AG04450 (cell line): ENCODE data around the gene IQCF5. TPM values are rescaled to one million over a fixed set of nuclear protein-coding genes. Genes with fewer than 3 reads are reported as not detected.
"Not testable (repeated sequence)": the region's sequence is repeated elsewhere in the genome, so short reads cannot be mapped to it uniquely, and the experiment has no call there.

Source experiments
- CTCF ChIA-PET: fragments of 300-600, 350-600 bp; formaldehyde crosslinking; extraction: SDS; loops from one replicate; lab custom pipeline; 2022; ENCODE audit warnings: antibody characterized with exemption, inconsistent platforms; lab: Charles Lee
- POLR2A ChIA-PET: fragments of 350-600 bp; formaldehyde crosslinking; extraction: SDS; loops from one replicate; lab custom pipeline; 2021; ENCODE audit warnings: antibody characterized with exemption, inconsistent platforms; lab: Yijun Ruan, JAX
- DNase-seq: peaks from one replicate; pipeline ENCODE4 v3.0.0-alpha.2; 2011; ENCODE audit warnings: low read depth, low spot score
- H3K27ac ChIP-seq: one replicate; pipeline ENCODE4 v1.5.1; 2012; ENCODE audit warnings: low read depth, low read length, control low read depth
- H3K27me3 ChIP-seq: one replicate; pipeline ENCODE4 v1.6.0; 2012; ENCODE audit warnings: low read length; ENCODE audit not compliant: control insufficient read depth, insufficient read depth
- H3K4me3 ChIP-seq: 2 replicates; pipeline ENCODE4 v1.5.1; 2011; ENCODE audit warnings: mild to moderate bottlenecking, low read depth, low read length, control low read depth
- H3K9me3 ChIP-seq: 2 replicates; pipeline ENCODE4 v1.5.1; 2012; ENCODE audit warnings: low read length; ENCODE audit not compliant: control insufficient read depth, insufficient read depth
- polyA plus RNA-seq: library from polyadenylated mRNA; depleted of rRNA; stranded (reverse); fragments of >200 nt; gene quantifications from 2 replicates; pipeline ENCODE4 v1.2.3, GENCODE V29; 2011
- TF ChIP-seq, protein P1 (sequence below): IDR thresholded peaks from 2 replicates; pipeline ENCODE4 v1.5.1; 2011; ENCODE audit warnings: low read depth, low read length, control low read depth, inconsistent platforms

Gene IQCF5
- polyA plus RNA-seq, 1 experiment = not detected

DNA sequence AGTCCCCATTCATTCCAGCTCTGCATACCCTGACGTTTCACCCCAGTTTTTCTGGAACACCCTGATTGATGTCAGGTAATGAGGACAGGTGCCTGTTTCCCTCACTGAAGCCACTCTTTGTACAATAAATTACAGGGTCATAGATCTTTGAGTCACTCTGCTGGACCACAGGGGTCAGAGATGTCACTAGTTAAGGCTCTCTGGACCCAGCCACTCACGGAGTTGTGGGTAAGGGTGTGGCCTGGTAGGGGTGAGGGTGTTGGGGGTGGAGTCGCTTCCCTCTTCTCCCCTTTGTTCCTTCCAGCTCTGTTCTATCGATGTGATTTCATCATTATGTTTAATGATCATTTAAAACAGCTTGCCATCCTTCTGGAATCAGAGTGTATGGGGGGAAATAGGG lies 512 bp downstream of the IQCF5 start:
- TF ChIP-seq, protein P1, sequence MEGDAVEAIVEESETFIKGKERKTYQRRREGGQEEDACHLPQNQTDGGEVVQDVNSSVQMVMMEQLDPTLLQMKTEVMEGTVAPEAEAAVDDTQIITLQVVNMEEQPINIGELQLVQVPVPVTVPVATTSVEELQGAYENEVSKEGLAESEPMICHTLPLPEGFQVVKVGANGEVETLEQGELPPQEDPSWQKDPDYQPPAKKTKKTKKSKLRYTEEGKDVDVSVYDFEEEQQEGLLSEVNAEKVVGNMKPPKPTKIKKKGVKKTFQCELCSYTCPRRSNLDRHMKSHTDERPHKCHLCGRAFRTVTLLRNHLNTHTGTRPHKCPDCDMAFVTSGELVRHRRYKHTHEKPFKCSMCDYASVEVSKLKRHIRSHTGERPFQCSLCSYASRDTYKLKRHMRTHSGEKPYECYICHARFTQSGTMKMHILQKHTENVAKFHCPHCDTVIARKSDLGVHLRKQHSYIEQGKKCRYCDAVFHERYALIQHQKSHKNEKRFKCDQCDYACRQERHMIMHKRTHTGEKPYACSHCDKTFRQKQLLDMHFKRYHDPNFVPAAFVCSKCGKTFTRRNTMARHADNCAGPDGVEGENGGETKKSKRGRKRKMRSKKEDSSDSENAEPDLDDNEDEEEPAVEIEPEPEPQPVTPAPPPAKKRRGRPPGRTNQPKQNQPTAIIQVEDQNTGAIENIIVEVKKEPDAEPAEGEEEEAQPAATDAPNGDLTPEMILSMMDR = no peak
- ChIA-PET CTCF (no interaction called here), POLR2A (no interaction called here)
- DNase-seq = no peak
- Histone ChIP-seq H3K9me3 (no peaks in the 10 kb centered on the region), H3K27ac (no peak overlapping the region), H3K4me3 (no peak overlapping the region), H3K27me3 (peaks cover 5% of the 10 kb centered on the region)

DNA sequence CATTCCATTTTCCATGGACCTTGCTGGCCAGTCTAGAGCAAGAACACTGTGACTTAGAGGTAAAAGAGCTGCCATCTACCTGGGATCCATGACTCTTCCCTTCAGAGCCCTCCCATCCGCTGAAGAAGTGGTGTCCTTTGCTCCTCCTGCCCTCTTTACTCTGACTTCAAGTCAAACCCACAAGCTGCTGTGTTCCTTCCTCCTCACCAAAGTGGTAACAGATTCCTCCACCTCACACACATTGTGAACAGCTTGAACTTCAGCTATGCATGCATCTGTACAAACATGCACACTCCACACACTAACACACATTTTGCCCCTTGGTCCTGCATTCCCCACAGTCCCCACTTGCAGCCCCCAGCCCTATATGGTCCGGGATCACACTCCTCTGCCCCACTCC lies 990 bp downstream of the IQCF5 start:
- Histone ChIP-seq H3K9me3 (no peaks in the 10 kb centered on the region), H3K4me3 (no peak overlapping the region), H3K27me3 (peaks cover 3% of the 10 kb centered on the region), H3K27ac (no peak overlapping the region)
- CTCF ChIA-PET = no interaction called here
- TF ChIP-seq, protein P1 = no peak
- POLR2A ChIA-PET = no interaction called here
- DNase-seq = no peak

DNA sequence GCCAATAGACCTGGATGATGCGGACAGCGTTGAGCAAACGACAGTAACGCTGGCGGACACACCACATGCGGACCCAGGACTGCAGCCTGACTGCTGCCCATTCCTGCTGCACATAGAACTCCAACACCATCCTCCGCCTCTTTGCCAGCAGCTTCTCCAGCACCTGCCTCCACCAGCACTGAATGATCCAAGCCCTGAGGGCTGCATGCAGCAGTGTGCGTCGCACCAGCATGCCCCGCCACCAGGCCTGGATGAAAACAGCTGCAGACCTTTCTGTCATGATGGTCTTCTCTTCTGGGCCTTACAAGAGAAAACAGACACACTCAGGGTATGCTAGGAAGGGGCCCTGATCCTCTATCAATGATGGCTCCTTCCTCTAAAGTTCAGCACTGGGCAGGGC lies 1.5 kb downstream of the IQCF5 start:
- Histone ChIP-seq H3K27ac (no peak overlapping the region), H3K27me3 (peaks cover 3% of the 10 kb centered on the region), H3K4me3 (no peak overlapping the region), H3K9me3 (no peaks in the 10 kb centered on the region)
- TF ChIP-seq, protein P1 = no peak
- CTCF ChIA-PET = interaction anchor here (0.6 kb wide), 1 partner anchor 829 kb away, joined by 3 read pairs; no protein-coding TSS in a partner anchor
- no peak for DNase-seq
- POLR2A ChIA-PET = no interaction called here

DNA sequence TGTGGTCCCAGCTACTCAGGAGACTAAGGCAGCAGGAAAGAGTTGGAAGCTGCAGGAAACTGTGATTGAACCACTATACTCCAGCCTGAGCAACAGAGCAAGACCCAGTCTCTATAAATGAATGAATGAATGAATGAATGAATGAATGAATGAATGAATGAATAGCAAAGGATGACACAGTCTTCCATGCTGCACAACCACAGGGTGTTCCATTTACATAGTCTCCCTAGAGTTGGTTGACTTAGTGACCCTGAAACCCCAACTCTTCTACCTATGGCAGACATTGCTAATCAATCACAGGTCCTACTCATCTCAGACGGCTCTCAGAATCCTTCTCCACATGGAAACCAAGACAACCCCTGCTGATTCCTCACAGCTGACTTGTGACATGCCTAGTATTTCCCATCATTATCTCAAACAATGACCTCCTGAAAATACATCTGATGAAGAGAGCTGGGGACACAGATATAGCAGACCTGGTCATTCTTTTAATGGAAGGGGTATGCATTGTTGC lies 2.1 kb downstream of the IQCF5 start:
- DNase-seq = no peak
- ChIA-PET CTCF (interaction anchor here (0.6 kb wide), 1 partner anchor 829 kb away, joined by 3 read pairs; no protein-coding TSS in a partner anchor), POLR2A (no interaction called here)
- TF ChIP-seq, protein P1 = no peak
- H3K27ac ChIP-seq = no peak overlapping the region
- H3K9me3 ChIP-seq = no peaks in the 10 kb centered on the region
- H3K27me3 ChIP-seq = peaks cover 3% of the 10 kb centered on the region
- no peak overlapping the region for H3K4me3 ChIP-seq

DNA sequence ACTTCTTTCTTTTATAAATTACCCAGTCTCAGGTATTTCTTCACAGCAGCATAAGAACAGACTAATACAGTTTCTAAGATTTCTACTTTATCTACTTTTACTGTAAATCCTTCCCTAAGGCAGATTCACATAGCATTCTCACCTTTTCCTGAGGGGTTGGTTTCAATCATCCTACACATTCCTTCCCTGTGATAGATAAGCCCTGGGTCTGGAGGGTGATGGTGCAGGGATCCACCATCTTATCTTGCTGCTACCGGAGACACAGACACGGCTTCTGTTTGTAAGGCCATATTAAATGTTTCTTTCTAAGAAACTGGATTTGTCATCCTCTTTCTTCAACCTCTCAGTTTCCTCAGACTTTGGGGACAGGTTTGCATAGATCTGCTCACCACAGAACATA lies 6.1 kb downstream of the IQCF5 start:
- TF ChIP-seq, protein P1 = no peak
- POLR2A ChIA-PET = no interaction called here
- CTCF ChIA-PET = no interaction called here
- Histone ChIP-seq H3K9me3 (no peaks in the 10 kb centered on the region), H3K4me3 (no peak overlapping the region), H3K27ac (no peak overlapping the region), H3K27me3 (no peaks in the 10 kb centered on the region)
- DNase-seq = no peak

DNA sequence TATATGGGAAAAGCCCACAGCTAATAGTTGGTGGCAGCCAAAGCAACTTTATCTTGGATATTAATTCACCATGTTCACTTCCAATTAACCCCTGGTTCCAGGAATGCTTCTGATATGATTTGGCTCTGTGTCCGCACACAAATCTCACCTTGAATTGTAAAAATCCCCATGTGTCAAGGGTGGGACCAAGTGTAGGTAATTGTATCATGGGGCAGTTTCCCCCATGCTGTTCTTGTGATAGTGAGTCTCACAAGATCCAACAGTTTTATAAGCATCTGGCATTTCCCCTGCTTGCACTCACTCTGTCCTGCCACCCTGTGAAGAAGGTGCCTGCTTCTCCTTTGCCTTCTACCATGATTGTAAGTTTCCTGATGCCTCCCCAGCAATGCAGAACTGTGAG lies 6.5 kb downstream of the IQCF5 start:
- DNase-seq, CTCF ChIA-PET, H3K27ac ChIP-seq, H3K9me3 ChIP-seq, POLR2A ChIA-PET, H3K4me3 ChIP-seq, H3K27me3 ChIP-seq: not testable (repeated sequence)
